Fibroblast of lung (primary cell): ENCODE measurements around the gene PDE4D. TPM values are rescaled to one million over a fixed set of nuclear protein-coding genes. Genes with fewer than 3 reads are reported as not detected.

Experiments
- DNase-seq, 2 donors: peaks; one replicate each; pipeline versions ENCODE4 v3.0.0 to v3.0.0-alpha.2; 2010; ENCODE audit warnings: low read depth in 2 of 2
- H2AFZ ChIP-seq: 2 replicates; pipeline ENCODE4 v1.5.1; 2012; ENCODE audit warnings: low read length, control low read depth, inconsistent platforms
- H3K27ac ChIP-seq: 2 replicates; pipeline ENCODE4 v1.5.1; 2011; ENCODE audit warnings: low read length, control low read depth; ENCODE audit not compliant: insufficient read depth
- H3K27me3 ChIP-seq: 2 replicates; pipeline ENCODE4 v1.5.1; 2011; ENCODE audit warnings: mild to moderate bottlenecking, low read length; ENCODE audit not compliant: control insufficient read depth, insufficient read depth
- H3K36me3 ChIP-seq: 2 replicates; pipeline ENCODE4 v1.5.1; 2011; ENCODE audit warnings: low read length; ENCODE audit not compliant: control insufficient read depth, insufficient read depth
- H3K4me1 ChIP-seq: 2 replicates; pipeline ENCODE4 v1.5.1; 2011; ENCODE audit warnings: low read length; ENCODE audit not compliant: control insufficient read depth, insufficient read depth; ENCODE audit errors: extremely low read depth
- H3K4me2 ChIP-seq: 2 replicates; pipeline ENCODE4 v1.5.1; 2011; ENCODE audit warnings: low read length, control low read depth; ENCODE audit not compliant: insufficient read depth; ENCODE audit errors: extremely low read depth
- H3K4me3 ChIP-seq, 4 experiments: fragments of 200-600 bp in 1 of 4; sonication (generic) in 1 of 4; replicated peaks in 1 of 4; 2 replicates each; pipeline ENCODE4 v1.5.1; 2011 to 2016; ENCODE audit warnings: low read length in 4 of 4, low read depth in 3 of 4, mild to moderate bottlenecking in 3 of 4, control low read depth in 2 of 4, inconsistent platforms in 1 of 4, mixed read lengths in 1 of 4; ENCODE audit not compliant: insufficient read depth in 1 of 4; ENCODE audit errors: control extremely low read depth in 1 of 4
- H3K79me2 ChIP-seq: 2 replicates; pipeline ENCODE4 v1.5.1; 2012; ENCODE audit warnings: mild to moderate bottlenecking, low read length, inconsistent platforms; ENCODE audit not compliant: control insufficient read depth, insufficient read depth
- H3K9ac ChIP-seq: 2 replicates; pipeline ENCODE4 v1.5.1; 2011; ENCODE audit warnings: mild to moderate bottlenecking, low read length, control low read depth; ENCODE audit not compliant: insufficient read depth
- H3K9me3 ChIP-seq: 2 replicates; pipeline ENCODE4 v1.5.1; 2012; ENCODE audit warnings: low read depth, low read length; ENCODE audit not compliant: control insufficient read depth, insufficient read depth
- H4K20me1 ChIP-seq: 2 replicates; pipeline ENCODE4 v1.5.1; 2011; ENCODE audit warnings: low read length; ENCODE audit not compliant: control insufficient read depth, insufficient read depth; ENCODE audit errors: extremely low read depth
- EZH2 ChIP-seq: IDR thresholded peaks from 2 replicates; pipeline ENCODE4 v1.5.1; 2012; ENCODE audit warnings: low read length, control low read depth, mild to moderate bottlenecking; ENCODE audit errors: missing control alignments
- polyA plus RNA-seq, 2 donors: library from polyadenylated mRNA; depleted of rRNA in 1 of 2; stranded (reverse) in 1 of 2; unstranded in 1 of 2; fragments of >200 nt; gene quantifications; 2 replicates each; pipeline ENCODE4 v1.2.1, GENCODE V29; 2011 to 2012; ENCODE audit warnings: missing spikeins in 1 of 2
- total RNA-seq: library from RNA; depleted of rRNA; stranded (reverse); fragments of >200 nt; gene quantifications from 2 replicates; pipeline ENCODE4 v1.2.1, GENCODE V29; 2014
- TF ChIP-seq, protein P1 (sequence below), 2 donors: IDR thresholded peaks in 1 of 2; conservative IDR thresholded peaks in 1 of 2; 1 replicate in 1 of 2; 2 replicates in 1 of 2; pipeline ENCODE4 v1.5.1; 2011 to 2012; ENCODE audit warnings: low read length in 2 of 2, control low read depth in 1 of 2, inconsistent platforms in 1 of 2, low read depth in 1 of 2, mild to moderate bottlenecking in 1 of 2

PDE4D gene
- total and polyA plus RNA-seq, 2 donors (not counting 1 experiment from before 2014, with no cell fraction given): 2.1 to 8.3 TPM

DNA sequence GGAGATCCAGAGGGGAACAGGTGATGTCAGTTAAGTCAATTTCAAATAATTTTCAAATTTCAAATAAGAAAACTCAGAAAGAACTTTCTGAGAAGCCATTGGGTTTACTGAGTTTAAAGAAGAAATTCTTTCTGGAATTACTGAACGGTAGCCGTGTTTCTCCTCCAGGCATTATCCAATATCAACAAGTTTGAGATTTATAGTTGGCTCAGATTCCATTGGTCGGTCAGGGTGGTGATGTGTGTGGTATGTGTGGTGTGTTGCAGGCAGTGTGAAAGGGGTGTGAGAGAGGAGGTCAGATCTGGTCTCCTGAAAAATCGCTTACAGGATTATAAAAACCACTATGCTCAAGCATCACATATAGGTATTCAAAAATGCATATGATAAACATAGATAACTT lies 60.1 kb downstream of the PDE4D start:
- no peaks in the 10 kb centered on the region for H3K36me3 ChIP-seq
- no peaks in the 10 kb centered on the region for H3K27me3 ChIP-seq
- H3K27ac ChIP-seq: no peak overlapping the region
- H4K20me1 ChIP-seq: no peaks in the 10 kb centered on the region
- no peak overlapping the region for H2AFZ ChIP-seq
- no peak overlapping the region for H3K9ac ChIP-seq
- H3K9me3 ChIP-seq: no peaks in the 10 kb centered on the region
- H3K4me1 ChIP-seq: no peaks in the 10 kb centered on the region
- no peaks in the 10 kb centered on the region for H3K79me2 ChIP-seq
- no peak overlapping the region for H3K4me2 ChIP-seq
- DNase-seq: no peak
- TF ChIP-seq EZH2: no peak
- TF ChIP-seq, protein P1, sequence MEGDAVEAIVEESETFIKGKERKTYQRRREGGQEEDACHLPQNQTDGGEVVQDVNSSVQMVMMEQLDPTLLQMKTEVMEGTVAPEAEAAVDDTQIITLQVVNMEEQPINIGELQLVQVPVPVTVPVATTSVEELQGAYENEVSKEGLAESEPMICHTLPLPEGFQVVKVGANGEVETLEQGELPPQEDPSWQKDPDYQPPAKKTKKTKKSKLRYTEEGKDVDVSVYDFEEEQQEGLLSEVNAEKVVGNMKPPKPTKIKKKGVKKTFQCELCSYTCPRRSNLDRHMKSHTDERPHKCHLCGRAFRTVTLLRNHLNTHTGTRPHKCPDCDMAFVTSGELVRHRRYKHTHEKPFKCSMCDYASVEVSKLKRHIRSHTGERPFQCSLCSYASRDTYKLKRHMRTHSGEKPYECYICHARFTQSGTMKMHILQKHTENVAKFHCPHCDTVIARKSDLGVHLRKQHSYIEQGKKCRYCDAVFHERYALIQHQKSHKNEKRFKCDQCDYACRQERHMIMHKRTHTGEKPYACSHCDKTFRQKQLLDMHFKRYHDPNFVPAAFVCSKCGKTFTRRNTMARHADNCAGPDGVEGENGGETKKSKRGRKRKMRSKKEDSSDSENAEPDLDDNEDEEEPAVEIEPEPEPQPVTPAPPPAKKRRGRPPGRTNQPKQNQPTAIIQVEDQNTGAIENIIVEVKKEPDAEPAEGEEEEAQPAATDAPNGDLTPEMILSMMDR (conservative IDR thresholded peaks at IDR 0.05 in 1 of 2, IDR thresholded peaks at IDR 0.05 in 1 of 2; ENCODE audit: low read depth in 1 of 2, low read length in 2 of 2): no peak
- H3K4me3 ChIP-seq: no peak overlapping the region

DNA sequence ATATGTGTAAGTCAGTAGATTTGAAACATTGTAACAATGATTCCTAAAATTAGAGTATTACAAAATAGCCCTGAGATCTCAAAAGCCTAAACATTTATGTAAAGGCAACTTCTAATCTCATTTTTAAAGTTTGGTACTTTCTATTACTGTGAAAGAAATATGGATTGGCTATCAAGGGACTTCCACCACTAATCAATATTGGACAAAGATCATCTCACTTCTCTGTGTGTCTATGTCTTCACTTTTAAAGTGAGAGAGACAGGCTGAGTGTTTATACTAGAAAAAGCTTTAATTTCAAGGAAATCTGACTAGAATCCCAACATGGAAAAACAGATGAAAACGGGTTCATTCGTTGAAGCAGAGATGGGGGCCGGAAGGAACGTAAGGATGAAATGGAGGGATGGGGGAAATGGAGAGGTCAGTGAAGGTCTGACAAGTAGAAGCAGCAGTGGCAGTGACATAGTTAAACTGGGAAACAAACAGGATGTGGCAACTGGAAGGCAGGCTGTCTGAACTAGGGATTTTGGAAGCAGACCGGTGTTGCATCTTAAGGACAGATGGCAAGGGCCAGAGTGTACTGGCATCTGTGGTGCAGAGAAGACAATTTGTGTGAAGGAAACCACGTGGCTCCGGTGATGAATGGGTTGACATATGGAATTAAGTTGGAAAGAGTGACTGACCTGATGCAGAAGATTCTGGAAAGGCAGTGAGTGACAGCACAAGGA lies 60.8 kb downstream of the PDE4D start:
- no peak for TF ChIP-seq EZH2
- DNase-seq: no peak
- H3K4me1 ChIP-seq: no peaks in the 10 kb centered on the region
- H3K4me2 ChIP-seq: no peak overlapping the region
- H3K4me3 ChIP-seq: no peak overlapping the region
- no peaks in the 10 kb centered on the region for H3K79me2 ChIP-seq
- no peak overlapping the region for H3K27ac ChIP-seq
- H3K9ac ChIP-seq: no peak overlapping the region
- H2AFZ ChIP-seq: no peak overlapping the region
- no peaks in the 10 kb centered on the region for H3K27me3 ChIP-seq
- H3K36me3 ChIP-seq: no peaks in the 10 kb centered on the region
- H3K9me3 ChIP-seq: no peaks in the 10 kb centered on the region
- H4K20me1 ChIP-seq: no peaks in the 10 kb centered on the region

DNA sequence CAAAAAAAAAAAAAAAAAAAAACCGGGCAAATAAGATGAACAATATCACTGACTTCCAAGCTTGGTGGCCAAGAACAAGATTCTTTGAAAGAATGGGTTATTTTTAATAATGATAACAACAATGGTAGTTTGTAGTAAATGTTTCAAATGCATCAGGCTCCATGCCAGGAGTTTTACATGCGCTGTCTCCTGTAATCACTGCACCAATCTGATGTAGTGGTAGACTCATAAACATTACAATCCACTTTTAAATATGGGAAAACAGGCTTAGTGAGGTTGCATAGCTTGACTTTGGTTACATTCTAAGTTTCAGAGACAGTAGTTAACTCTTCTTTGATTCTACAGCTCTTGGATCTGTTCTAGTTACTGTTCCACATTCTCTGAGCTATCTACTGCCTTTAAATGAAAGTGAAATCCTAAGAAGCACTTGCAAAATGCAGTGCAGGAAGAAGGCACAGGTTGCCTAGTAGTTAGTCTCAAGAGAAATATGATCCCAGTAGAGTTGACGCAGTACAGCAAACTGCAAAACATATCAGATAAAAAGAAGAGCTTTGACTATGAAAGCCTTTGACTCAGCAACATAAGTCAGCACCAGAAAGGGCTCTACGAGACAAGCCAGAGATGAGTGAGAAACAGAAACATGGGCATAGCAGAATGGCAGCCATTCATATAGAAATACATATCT lies 62.1 kb downstream of the PDE4D start:
- TF ChIP-seq, protein P1 (conservative IDR thresholded peaks at IDR 0.05 in 1 of 2, IDR thresholded peaks at IDR 0.05 in 1 of 2; ENCODE audit: low read depth in 1 of 2, low read length in 2 of 2): no peak
- TF ChIP-seq EZH2: no peak
- Histone ChIP-seq H4K20me1 (no peaks in the 10 kb centered on the region), H3K27ac (no peak overlapping the region), H2AFZ (no peak overlapping the region), H3K4me2 (no peak overlapping the region), H3K9me3 (no peaks in the 10 kb centered on the region), H3K27me3 (no peaks in the 10 kb centered on the region), H3K4me3 (no peak overlapping the region), H3K9ac (no peak overlapping the region), H3K4me1 (no peaks in the 10 kb centered on the region), H3K36me3 (no peaks in the 10 kb centered on the region), H3K79me2 (no peaks in the 10 kb centered on the region)
- peak; percentile 55 to 58 for DNase-seq
